Loucy (cell line): Measurements from ENCODE around the gene G6PD.

Source experiments
- CTCF ChIP-seq: fragments of 200-600 bp; sonication (generic); conservative IDR thresholded peaks from 2 replicates; pipeline ENCODE4 v1.5.1; 2014; ENCODE audit warnings: mild to moderate bottlenecking, antibody characterized with exemption, low read length
- EZH2phosphoT487 ChIP-seq: fragments of 200-600 bp; IDR thresholded peaks from 2 replicates; pipeline ENCODE4 v1.6.1; 2018; ENCODE audit warnings: antibody characterized with exemption, mild to moderate bottlenecking, moderate library complexity, borderline replicate concordance

- TF ChIP-seq CTCF, result no peak
- no peak for TF ChIP-seq EZH2phosphoT487
These were observed 40.9 kb downstream of the G6PD start for GRCh38 chrX:154505734-154506133.
